ENCODE data around the gene RAB22A.

DNA sequence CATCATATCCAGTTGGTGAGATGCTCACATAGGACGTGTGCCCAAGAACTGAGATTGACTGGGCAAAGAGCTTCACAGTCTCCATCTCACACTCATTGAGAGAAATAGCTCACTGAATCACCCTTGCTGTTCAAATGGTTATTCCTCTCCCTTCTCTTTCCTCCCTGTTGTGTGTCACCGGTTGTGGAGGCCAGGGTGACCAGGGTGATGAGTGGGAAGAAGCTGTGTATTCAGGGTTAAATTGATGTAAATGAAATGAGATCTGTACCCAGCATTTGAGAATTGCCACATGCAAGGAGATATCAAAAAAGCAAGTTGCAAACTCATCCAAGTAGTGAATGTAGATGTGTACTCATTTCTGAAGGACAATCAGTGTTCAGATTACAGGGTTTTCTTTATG lies 43.0 kb downstream of the RAB22A start:
- no peak for TF ChIP-seq CTCF (IDR thresholded peaks at IDR 0.05)
- no peak for TF ChIP-seq POLR2A (IDR thresholded peaks at IDR 0.05)

Measured in tibial nerve (tissue), 3 donors.